A549 (cell line): ENCODE results near the gene DCHS2.

Experiments
- EHMT2 ChIP-seq: fragments of 200-600 bp; sonication (generic); IDR thresholded peaks from 2 replicates; pipeline ENCODE4 v1.6.1; 2016; ENCODE audit warnings: antibody characterized with exemption, low read depth, mild to moderate bottlenecking, moderate library complexity
- JUN ChIP-seq, 2 experiments: fragments of >200 bp; sonication (Bioruptor Twin); formaldehyde crosslinking; IDR thresholded peaks; 2 replicates in 1 of 2; 3 replicates in 1 of 2; pipeline ENCODE4 v1.6.1; 2016 to 2017
- MYC ChIP-seq: IDR thresholded peaks from 2 replicates; pipeline ENCODE4 v1.6.1; 2012; ENCODE audit warnings: mild to moderate bottlenecking, inconsistent platforms, low read length, improper control_type of control experiment, borderline replicate concordance
- POLR2A ChIP-seq: IDR thresholded peaks from 2 replicates; pipeline ENCODE4 v1.6.1; 2012; ENCODE audit warnings: mild to moderate bottlenecking, low read length
- TF ChIP-seq, protein P1 (sequence below): IDR thresholded peaks from 2 replicates; pipeline ENCODE4 v1.6.1; 2012; ENCODE audit warnings: low read depth, borderline replicate concordance
- TF ChIP-seq, protein P2 (sequence below): fragments of >200 bp; sonication (Bioruptor Twin); formaldehyde crosslinking; IDR thresholded peaks from 3 replicates; pipeline ENCODE4 v1.5.1; 2016
- TF ChIP-seq, protein P3 (sequence below): fragments of 450-650 bp; IDR thresholded peaks from 2 replicates; pipeline ENCODE4 v1.6.1; 2014; ENCODE audit warnings: antibody characterized with exemption
- TF ChIP-seq, protein P4 (sequence below): fragments of 150-350 bp; IDR thresholded peaks from 2 replicates; pipeline ENCODE4 v1.6.1; 2014; ENCODE audit warnings: low read depth, mild to moderate bottlenecking, low read length

DNA sequence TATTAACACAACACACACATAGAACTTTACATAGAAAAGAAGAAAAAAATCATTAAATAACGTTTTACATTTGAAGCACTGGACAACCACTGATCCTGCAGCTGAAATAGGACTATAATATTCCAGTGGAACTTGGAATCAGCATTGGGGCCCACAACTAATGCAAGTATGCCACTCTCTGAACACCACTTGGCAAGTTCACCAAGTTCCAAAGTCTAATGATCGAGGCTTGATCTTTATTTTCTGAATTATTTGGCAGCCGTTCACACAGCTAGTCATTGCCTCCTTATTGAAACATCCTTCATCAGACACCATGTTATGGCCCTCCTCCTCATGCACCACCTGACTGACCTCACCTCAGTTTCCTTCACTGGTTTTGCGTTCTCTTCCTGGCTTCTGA, 107.6 kb downstream of the DCHS2 start:
- TF ChIP-seq, protein P1, sequence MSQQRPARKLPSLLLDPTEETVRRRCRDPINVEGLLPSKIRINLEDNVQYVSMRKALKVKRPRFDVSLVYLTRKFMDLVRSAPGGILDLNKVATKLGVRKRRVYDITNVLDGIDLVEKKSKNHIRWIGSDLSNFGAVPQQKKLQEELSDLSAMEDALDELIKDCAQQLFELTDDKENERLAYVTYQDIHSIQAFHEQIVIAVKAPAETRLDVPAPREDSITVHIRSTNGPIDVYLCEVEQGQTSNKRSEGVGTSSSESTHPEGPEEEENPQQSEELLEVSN = no peak
- TF ChIP-seq, protein P2, sequence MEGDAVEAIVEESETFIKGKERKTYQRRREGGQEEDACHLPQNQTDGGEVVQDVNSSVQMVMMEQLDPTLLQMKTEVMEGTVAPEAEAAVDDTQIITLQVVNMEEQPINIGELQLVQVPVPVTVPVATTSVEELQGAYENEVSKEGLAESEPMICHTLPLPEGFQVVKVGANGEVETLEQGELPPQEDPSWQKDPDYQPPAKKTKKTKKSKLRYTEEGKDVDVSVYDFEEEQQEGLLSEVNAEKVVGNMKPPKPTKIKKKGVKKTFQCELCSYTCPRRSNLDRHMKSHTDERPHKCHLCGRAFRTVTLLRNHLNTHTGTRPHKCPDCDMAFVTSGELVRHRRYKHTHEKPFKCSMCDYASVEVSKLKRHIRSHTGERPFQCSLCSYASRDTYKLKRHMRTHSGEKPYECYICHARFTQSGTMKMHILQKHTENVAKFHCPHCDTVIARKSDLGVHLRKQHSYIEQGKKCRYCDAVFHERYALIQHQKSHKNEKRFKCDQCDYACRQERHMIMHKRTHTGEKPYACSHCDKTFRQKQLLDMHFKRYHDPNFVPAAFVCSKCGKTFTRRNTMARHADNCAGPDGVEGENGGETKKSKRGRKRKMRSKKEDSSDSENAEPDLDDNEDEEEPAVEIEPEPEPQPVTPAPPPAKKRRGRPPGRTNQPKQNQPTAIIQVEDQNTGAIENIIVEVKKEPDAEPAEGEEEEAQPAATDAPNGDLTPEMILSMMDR = no peak
- TF ChIP-seq, protein P3, sequence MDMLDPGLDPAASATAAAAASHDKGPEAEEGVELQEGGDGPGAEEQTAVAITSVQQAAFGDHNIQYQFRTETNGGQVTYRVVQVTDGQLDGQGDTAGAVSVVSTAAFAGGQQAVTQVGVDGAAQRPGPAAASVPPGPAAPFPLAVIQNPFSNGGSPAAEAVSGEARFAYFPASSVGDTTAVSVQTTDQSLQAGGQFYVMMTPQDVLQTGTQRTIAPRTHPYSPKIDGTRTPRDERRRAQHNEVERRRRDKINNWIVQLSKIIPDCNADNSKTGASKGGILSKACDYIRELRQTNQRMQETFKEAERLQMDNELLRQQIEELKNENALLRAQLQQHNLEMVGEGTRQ = no peak
- TF ChIP-seq POLR2A (no peak), JUN (IDR thresholded peaks at IDR 0.05) (no peak), MYC (no peak), EHMT2 (no peak)
- TF ChIP-seq, protein P4, sequence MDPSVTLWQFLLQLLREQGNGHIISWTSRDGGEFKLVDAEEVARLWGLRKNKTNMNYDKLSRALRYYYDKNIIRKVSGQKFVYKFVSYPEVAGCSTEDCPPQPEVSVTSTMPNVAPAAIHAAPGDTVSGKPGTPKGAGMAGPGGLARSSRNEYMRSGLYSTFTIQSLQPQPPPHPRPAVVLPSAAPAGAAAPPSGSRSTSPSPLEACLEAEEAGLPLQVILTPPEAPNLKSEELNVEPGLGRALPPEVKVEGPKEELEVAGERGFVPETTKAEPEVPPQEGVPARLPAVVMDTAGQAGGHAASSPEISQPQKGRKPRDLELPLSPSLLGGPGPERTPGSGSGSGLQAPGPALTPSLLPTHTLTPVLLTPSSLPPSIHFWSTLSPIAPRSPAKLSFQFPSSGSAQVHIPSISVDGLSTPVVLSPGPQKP = no peak
